Lower leg skin (tissue), 4 donors: ENCODE measurements around the gene TBX4. TPM values are rescaled to one million over a fixed set of nuclear protein-coding genes. Genes with fewer than 3 reads are reported as not detected.
"Not testable (repeated sequence)": the region's sequence is repeated elsewhere in the genome, so short reads cannot be mapped to it uniquely, and the experiment has no call there.

Experiments
- DNase-seq, 2 donors: peaks; one replicate each; pipeline ENCODE4 v3.0.0-alpha.2; 2019; ENCODE audit warnings: low spot score in 2 of 2
- H3K4me3 ChIP-seq: fragments of 200-600 bp; sonication (generic); 2 replicates; pipeline ENCODE4 v1.5.1; 2017; ENCODE audit warnings: mild to moderate bottlenecking, low read depth; ENCODE audit not compliant: poor library complexity, severe bottlenecking
- POLR2A ChIP-seq, 2 donors: fragments of 450-650 bp; IDR thresholded peaks; one replicate each; pipeline ENCODE4 v1.6.1; 2016 to 2017; ENCODE audit warnings: antibody characterized with exemption in 2 of 2, mild to moderate bottlenecking in 1 of 2, moderate library complexity in 1 of 2
- WGBS, 2 donors: methylation state at CpG; one replicate each; pipeline ENCODE4 v1.1.5; 2018; 5-methylcytosine and 5-hydroxymethylcytosine counted together
- intact Hi-C: fragments of 100-400 bp; cut with DNase I; formaldehyde crosslinking; loops from one replicate; pipeline ENCODE4 v1.15.0; 2023; ENCODE audit warnings: low total_unique reads
- total RNA-seq, 4 donors: library from RNA; depleted of rRNA; stranded (reverse); fragments of >200 nt; gene quantifications; one replicate each; pipeline ENCODE4 v1.1.0, GENCODE V29; 2016
- TF ChIP-seq, protein P1 (sequence below), 3 donors: fragments of 450-650 bp; IDR thresholded peaks; one replicate each; pipeline ENCODE4 v1.5.1; 2016; ENCODE audit warnings: antibody characterized with exemption in 3 of 3, mild to moderate bottlenecking in 3 of 3, moderate library complexity in 2 of 3

Gene TBX4
- total RNA-seq, 4 donors from 2014 or later = 0.53 TPM; not detected in 3

GRCh38 chr17:61448042-61448441, 4.2 kb upstream of the TBX4 start:
- no peak overlapping the region for H3K4me3 ChIP-seq
- WGBS, 2 donors = 91 to 92% methylated on average over 2 of the region's 2 CpGs
- no peak for DNase-seq
- intact Hi-C loops = no loop called here
- TF ChIP-seq POLR2A (IDR thresholded peaks at IDR 0.05) = no peak
- TF ChIP-seq, protein P1, sequence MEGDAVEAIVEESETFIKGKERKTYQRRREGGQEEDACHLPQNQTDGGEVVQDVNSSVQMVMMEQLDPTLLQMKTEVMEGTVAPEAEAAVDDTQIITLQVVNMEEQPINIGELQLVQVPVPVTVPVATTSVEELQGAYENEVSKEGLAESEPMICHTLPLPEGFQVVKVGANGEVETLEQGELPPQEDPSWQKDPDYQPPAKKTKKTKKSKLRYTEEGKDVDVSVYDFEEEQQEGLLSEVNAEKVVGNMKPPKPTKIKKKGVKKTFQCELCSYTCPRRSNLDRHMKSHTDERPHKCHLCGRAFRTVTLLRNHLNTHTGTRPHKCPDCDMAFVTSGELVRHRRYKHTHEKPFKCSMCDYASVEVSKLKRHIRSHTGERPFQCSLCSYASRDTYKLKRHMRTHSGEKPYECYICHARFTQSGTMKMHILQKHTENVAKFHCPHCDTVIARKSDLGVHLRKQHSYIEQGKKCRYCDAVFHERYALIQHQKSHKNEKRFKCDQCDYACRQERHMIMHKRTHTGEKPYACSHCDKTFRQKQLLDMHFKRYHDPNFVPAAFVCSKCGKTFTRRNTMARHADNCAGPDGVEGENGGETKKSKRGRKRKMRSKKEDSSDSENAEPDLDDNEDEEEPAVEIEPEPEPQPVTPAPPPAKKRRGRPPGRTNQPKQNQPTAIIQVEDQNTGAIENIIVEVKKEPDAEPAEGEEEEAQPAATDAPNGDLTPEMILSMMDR (IDR thresholded peaks at IDR 0.05) = no peak

- intact Hi-C loops, DNase-seq, H3K4me3 ChIP-seq: not testable (repeated sequence)
- WGBS, 2 donors = 84 to 95% methylated on average over 4 of the region's 4 CpGs
Measured at GRCh38 chr17:61449140-61449539, 3.1 kb upstream of the TBX4 start.

DNA sequence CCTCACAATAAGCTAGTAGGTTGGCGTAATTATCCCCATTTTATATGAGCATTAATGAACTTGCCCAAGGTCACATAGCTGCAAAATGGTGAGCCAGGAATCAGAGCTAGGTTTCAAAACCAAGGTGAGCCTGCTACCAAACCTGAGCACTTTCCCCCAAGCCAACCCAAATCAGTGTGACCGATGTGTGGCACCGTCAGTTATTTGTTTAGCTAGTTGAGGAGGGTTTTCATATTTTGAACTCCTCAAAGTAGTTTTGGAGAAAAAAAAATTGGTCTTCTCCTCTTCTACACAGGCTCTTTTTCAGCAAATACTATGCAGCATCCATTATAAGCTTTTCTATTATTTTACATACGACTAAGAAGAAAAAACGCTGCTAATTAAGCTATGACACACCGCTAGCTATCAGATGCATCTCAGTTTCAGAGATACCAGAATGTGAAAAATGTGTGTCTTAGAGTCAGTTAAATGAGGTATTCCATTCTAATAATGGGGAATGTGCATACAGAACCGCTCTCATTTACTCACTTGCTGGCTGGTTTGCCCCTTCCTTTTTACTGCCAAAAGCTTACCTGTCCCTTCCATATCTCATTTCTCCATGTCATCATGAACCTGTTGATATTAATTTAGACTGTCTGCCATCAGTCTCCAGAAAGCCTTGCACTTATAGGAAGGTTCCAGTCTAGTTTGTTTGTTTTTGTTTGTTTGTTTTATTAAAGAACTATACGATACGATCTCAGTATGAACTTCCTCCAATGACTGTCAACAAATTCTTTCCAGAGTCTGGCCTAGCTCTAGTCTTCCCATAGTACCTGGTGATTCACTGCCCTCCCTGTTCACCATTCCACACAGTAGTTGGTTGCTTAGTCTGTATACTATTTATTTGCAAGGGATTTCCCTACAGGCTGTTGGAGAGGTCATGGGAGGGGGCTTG, 2.2 kb upstream of the TBX4 start:
- 90% methylated on average over 9 of the region's 9 CpGs for whole genome bisulfite sequencing, 2 donors
- no peak for TF ChIP-seq POLR2A (IDR thresholded peaks at IDR 0.05)
- TF ChIP-seq, protein P1 (IDR thresholded peaks at IDR 0.05) = no peak
- intact Hi-C loops = no loop called here
- H3K4me3 ChIP-seq = no peak overlapping the region
- no peak for DNase-seq

DNA sequence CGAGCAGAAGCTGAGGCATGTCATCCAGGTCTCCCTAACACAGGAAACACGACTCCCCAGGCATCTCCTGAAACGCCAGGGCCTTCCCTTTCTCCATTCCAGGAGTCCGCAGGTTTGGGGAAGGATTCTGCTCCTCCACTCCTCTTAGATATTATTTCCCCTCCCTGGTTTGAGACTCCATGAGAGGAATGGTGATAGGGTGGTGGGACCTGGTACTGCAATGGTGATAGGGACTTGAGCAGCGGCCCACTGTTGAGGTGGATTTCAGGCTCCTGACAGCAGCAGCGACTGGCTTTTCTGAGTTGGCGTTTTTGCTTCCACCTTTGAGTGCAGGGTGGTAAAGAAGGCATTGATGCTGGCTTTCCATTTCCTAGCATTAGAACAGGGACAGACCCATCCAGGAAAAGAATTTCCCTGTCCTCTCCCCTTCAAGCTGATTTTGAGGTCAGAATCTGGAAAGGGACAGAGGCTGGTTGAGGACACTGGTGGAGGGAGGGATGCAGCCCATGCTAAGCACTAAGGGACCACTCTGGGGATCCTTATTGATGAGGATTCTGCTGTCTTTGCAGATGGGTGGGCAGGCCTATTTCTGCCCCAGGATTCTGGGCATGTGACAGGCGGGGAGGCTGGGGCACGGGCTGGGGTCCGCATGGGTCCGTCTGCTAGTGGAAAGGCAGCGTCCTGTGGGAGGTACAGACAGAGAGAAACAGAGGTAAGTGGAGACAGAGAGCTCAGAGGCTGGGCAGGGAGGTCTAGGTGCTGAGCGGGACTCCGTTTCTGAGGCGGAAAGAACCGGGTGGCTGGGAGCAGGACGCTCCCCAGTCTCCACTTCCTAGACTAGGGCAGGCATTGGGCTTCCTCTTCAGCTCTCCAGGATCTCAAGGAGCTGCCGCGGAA, 1.3 kb upstream of the TBX4 start:
- WGBS, 2 donors = 80 to 85% methylated on average over 19 of the region's 19 CpGs
- no peak overlapping the region for H3K4me3 ChIP-seq

GRCh38 chr17:61451538-61452300, 503 bp upstream of the TBX4 start:
- WGBS, 2 donors = 15 to 26% methylated on average over 52 to 61 of the region's 75 CpGs
- H3K4me3 ChIP-seq = no peak overlapping the region
- no peak for TF ChIP-seq POLR2A (IDR thresholded peaks at IDR 0.05)
- TF ChIP-seq, protein P1 (IDR thresholded peaks at IDR 0.05) = no peak
- intact Hi-C loops = no loop called here
- DNase-seq = no peak

More for the DNA sequence above, 1.3 kb upstream of the TBX4 start:
- no peak for DNase-seq
- intact Hi-C loops = no loop called here
- TF ChIP-seq, protein P1 (IDR thresholded peaks at IDR 0.05) = no peak
- TF ChIP-seq POLR2A (IDR thresholded peaks at IDR 0.05) = no peak
